HL-60 (cell line): Measurements from ENCODE around the gene EFCAB6.
A peak's percentile ranks its signal among the peaks of the same experiment; 100 is the strongest.

Source experiments
- DNase-seq, 2 experiments: peaks; one replicate each; pipeline ENCODE4 v3.0.0-alpha.2; 2010 to 2020; ENCODE audit warnings: low read depth in 1 of 2, low spot score in 1 of 2
- H3K27ac ChIP-seq: fragments of 250-450 bp; sonication (Bioruptor Pico); replicated peaks from 2 replicates; pipeline ENCODE4 v1.5.1; 2020; ENCODE audit warnings: mild to moderate bottlenecking, moderate library complexity
- H3K27me3 ChIP-seq: fragments of 250-450 bp; sonication (Bioruptor Pico); 2 replicates; pipeline ENCODE4 v1.5.1; 2021; ENCODE audit warnings: mild to moderate bottlenecking, moderate library complexity; ENCODE audit not compliant: insufficient read depth, poor library complexity, severe bottlenecking
- H3K4me3 ChIP-seq: replicated peaks from 2 replicates; pipeline ENCODE4 v1.5.1; 2011; ENCODE audit warnings: mild to moderate bottlenecking, control low read depth, low read length; ENCODE audit not compliant: insufficient read depth
- CTCF ChIP-seq: IDR thresholded peaks from one replicate; pipeline ENCODE4 v1.5.1; 2011; ENCODE audit warnings: low read length, control low read depth, inconsistent platforms; ENCODE audit not compliant: insufficient read depth
- GABPA ChIP-seq: IDR thresholded peaks from 2 replicates; pipeline ENCODE4 v1.6.1; 2012; ENCODE audit warnings: low read depth
- POLR2AphosphoS5 ChIP-seq: IDR thresholded peaks from 2 replicates; pipeline ENCODE4 v1.6.1; 2012; ENCODE audit warnings: low read depth
- REST ChIP-seq: IDR thresholded peaks from 2 replicates; pipeline ENCODE4 v1.6.1; 2012; ENCODE audit warnings: low read depth; ENCODE audit not compliant: insufficient replicate concordance
- SPI1 ChIP-seq: IDR thresholded peaks from 2 replicates; pipeline ENCODE4 v1.6.1; 2012; ENCODE audit warnings: low read depth, mild to moderate bottlenecking, borderline replicate concordance
- long read RNA-seq: library from polyadenylated mRNA; unstranded; transcript quantifications from one replicate; pipeline ENCODE4 v2.0.0, GENCODE V29; 2020

The EFCAB6 gene, protein sequence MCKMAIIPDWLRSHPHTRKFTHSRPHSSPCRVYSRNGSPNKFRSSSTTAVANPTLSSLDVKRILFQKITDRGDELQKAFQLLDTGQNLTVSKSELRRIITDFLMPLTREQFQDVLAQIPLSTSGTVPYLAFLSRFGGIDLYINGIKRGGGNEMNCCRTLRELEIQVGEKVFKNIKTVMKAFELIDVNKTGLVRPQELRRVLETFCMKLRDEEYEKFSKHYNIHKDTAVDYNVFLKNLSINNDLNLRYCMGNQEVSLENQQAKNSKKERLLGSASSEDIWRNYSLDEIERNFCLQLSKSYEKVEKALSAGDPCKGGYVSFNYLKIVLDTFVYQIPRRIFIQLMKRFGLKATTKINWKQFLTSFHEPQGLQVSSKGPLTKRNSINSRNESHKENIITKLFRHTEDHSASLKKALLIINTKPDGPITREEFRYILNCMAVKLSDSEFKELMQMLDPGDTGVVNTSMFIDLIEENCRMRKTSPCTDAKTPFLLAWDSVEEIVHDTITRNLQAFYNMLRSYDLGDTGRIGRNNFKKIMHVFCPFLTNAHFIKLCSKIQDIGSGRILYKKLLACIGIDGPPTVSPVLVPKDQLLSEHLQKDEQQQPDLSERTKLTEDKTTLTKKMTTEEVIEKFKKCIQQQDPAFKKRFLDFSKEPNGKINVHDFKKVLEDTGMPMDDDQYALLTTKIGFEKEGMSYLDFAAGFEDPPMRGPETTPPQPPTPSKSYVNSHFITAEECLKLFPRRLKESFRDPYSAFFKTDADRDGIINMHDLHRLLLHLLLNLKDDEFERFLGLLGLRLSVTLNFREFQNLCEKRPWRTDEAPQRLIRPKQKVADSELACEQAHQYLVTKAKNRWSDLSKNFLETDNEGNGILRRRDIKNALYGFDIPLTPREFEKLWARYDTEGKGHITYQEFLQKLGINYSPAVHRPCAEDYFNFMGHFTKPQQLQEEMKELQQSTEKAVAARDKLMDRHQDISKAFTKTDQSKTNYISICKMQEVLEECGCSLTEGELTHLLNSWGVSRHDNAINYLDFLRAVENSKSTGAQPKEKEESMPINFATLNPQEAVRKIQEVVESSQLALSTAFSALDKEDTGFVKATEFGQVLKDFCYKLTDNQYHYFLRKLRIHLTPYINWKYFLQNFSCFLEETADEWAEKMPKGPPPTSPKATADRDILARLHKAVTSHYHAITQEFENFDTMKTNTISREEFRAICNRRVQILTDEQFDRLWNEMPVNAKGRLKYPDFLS (N-terminal part only)
- long read RNA-seq, partial matches to known transcripts = 0 of 2 reads
- long read RNA-seq, other reads (novel, unspliced or antisense) = 2 of 2 reads

DNA sequence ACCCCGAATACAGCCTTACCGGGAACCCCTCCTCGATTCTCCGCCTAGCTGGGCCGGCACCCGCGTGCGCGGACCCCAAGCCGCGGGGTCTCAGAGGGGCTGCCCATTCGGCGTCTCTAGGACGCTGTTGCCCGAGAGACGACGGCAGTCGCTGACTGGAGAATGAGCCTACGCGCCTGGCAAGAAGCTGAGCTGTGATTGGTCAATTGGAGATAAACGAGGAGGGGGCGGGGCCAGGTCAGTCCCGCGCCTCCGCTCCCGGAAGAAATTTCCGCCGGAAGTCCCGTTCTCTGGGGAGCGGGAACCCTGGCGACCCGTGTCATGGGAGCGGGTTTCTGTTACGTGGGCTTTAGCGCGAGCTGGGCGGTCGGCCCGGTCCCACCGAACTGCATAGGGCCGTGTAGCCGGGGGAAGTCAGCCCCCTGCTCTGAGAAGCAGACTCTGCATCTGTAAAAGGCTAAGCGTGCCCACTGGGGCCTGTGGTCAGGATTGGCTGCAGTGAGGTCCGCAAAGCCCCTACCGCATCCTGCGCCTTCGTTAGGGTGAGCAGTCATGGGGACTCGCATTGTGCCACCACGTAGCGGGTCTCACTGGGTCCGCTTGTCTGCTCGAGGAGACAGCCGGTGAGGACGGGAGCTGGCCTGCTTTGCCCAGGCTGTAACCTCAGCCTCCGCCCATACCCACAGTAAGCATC, at the start of gene EFCAB6:
Gene EFCAB6 (minus strand): TSS at position 157 of the 694 bp plus-strand sequence. CDS start 29,987 bp downstream, outside the sequence.
- H3K27ac ChIP-seq = peak within 1 kb of the TSS; percentile 84
- TF ChIP-seq GABPA = peak; percentile 94
- TF ChIP-seq SPI1 = no peak
- TF ChIP-seq CTCF = no peak
- peak; percentile 62; the same call in 1 of the 2 replicates for TF ChIP-seq POLR2AphosphoS5
- TF ChIP-seq REST = no peak
- H3K27me3 ChIP-seq = no peaks in the 10 kb centered on the region
- peak; percentile 88 to 90 for DNase-seq
- H3K4me3 ChIP-seq = peak within 1 kb of the TSS; percentile 92

GRCh38 chr22:43861529-43861928, 49.4 kb upstream of the EFCAB6 start:
- Histone ChIP-seq H3K4me3 (no peak overlapping the region), H3K27ac (no peak overlapping the region), H3K27me3 (peaks cover 4% of the 10 kb centered on the region)
- TF ChIP-seq GABPA = no peak
- no peak for TF ChIP-seq SPI1
- no peak for TF ChIP-seq REST
- no peak for TF ChIP-seq CTCF
- no peak for TF ChIP-seq POLR2AphosphoS5
- DNase-seq = no peak

DNA sequence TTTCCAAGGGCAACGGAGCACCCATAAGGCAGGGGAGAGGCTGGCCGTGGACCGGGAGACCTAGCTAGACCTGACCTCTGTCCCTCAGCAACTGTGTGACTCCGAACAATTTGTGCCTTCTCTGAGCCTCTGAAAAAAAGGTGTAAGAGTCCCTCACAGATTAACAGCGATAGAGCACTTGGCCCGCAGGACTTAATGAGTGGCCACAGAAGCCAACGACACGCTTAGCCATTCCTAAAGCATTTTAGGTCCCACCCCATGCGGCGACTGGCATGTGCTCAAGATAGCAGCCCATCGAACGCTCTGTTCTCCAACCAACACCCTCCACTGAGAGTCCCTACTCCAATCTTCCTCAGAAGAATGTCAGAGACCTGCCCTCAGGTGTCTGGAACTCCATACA, 48.7 kb upstream of the EFCAB6 start:
- Histone ChIP-seq H3K27ac (no peak overlapping the region), H3K4me3 (no peak overlapping the region)

More for the DNA sequence above, 48.7 kb upstream of the EFCAB6 start:
- DNase-seq = no peak
- peaks cover 4% of the 10 kb centered on the region for H3K27me3 ChIP-seq
- TF ChIP-seq CTCF = no peak
- TF ChIP-seq GABPA = no peak
- no peak for TF ChIP-seq SPI1
- no peak for TF ChIP-seq POLR2AphosphoS5
- TF ChIP-seq REST = no peak
